H1 (cell line): Measurements from ENCODE around the gene C4orf46.

Source experiments
- ASH2L ChIP-seq: fragments of 200-600, 300-600 bp; sonication (generic); IDR thresholded peaks from one replicate; pipeline ENCODE4 v1.7.1; 2017; ENCODE audit warnings: low read length
- BRCA1 ChIP-seq: IDR thresholded peaks from 2 replicates; pipeline ENCODE4 v1.6.1; 2012; ENCODE audit warnings: low read depth, low read length, improper control_type of control experiment
- CHD2 ChIP-seq: IDR thresholded peaks from 2 replicates; pipeline ENCODE4 v1.6.1; 2012; ENCODE audit warnings: low read length, improper control_type of control experiment
- EZH2 ChIP-seq: fragments of 200-600 bp; sonication (generic); IDR thresholded peaks from 2 replicates; pipeline ENCODE4 v1.7.1; 2012; ENCODE audit warnings: low read depth, mild to moderate bottlenecking, moderate library complexity, low read length, inconsistent platforms; ENCODE audit not compliant: severe bottlenecking
- GABPA ChIP-seq: IDR thresholded peaks from 2 replicates; pipeline ENCODE4 v1.6.1; 2011; ENCODE audit warnings: mild to moderate bottlenecking, low read length, moderate library complexity, borderline replicate concordance; ENCODE audit not compliant: insufficient read depth
- GTF2F1 ChIP-seq: IDR thresholded peaks from 2 replicates; pipeline ENCODE4 v1.6.1; 2012; ENCODE audit warnings: low read depth, low read length, improper control_type of control experiment, borderline replicate concordance
- POLR2A ChIP-seq, 2 experiments: IDR thresholded peaks; 1 replicate in 1 of 2; 2 replicates in 1 of 2; pipeline ENCODE4 v1.6.1; 2011; ENCODE audit warnings: low read depth in 2 of 2, low read length in 2 of 2, mild to moderate bottlenecking in 2 of 2; ENCODE audit errors: control extremely low read depth in 1 of 2
- SUZ12 ChIP-seq: fragments of 200-600 bp; sonication (generic); IDR thresholded peaks from 2 replicates; pipeline ENCODE4 v1.6.1; 2012; ENCODE audit warnings: mild to moderate bottlenecking, inconsistent platforms, low read length, moderate library complexity, mixed read lengths
- TF ChIP-seq, protein P1 (sequence below), 3 experiments: IDR thresholded peaks; 1 replicate in 2 of 3; 2 replicates in 1 of 3; pipeline versions ENCODE4 v1.5.1 to v1.6.1; 2011; ENCODE audit warnings: low read length in 3 of 3, mild to moderate bottlenecking in 3 of 3, inconsistent platforms in 2 of 3, low read depth in 1 of 3, moderate library complexity in 1 of 3; ENCODE audit not compliant: insufficient read depth in 1 of 3; ENCODE audit errors: control extremely low read depth in 1 of 3

DNA sequence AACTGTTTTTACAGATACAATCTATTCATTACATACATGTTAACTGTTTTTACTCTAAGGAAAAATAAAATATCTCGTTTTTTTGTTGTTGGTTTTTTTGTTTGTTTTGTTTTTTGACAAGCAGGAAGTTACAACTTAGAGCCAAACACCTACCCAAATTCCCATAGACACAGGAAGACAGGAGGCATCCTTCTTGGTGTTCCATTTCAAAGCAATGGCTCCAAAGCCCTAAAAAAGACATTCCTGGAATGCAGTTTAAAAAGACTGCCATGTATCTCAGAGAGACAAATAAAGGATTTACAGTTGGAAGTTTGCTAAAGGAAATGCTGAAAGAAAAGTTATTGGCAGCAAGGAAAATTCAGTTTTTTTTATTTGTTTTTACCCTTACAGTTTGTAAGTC lies 17.1 kb upstream of the C4orf46 start:
- TF ChIP-seq CHD2 = no peak
- no peak for TF ChIP-seq ASH2L
- TF ChIP-seq, protein P1, sequence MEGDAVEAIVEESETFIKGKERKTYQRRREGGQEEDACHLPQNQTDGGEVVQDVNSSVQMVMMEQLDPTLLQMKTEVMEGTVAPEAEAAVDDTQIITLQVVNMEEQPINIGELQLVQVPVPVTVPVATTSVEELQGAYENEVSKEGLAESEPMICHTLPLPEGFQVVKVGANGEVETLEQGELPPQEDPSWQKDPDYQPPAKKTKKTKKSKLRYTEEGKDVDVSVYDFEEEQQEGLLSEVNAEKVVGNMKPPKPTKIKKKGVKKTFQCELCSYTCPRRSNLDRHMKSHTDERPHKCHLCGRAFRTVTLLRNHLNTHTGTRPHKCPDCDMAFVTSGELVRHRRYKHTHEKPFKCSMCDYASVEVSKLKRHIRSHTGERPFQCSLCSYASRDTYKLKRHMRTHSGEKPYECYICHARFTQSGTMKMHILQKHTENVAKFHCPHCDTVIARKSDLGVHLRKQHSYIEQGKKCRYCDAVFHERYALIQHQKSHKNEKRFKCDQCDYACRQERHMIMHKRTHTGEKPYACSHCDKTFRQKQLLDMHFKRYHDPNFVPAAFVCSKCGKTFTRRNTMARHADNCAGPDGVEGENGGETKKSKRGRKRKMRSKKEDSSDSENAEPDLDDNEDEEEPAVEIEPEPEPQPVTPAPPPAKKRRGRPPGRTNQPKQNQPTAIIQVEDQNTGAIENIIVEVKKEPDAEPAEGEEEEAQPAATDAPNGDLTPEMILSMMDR (IDR thresholded peaks at IDR 0.05; ENCODE audit: control extremely low read depth in 1 of 3, insufficient read depth in 1 of 3, low read depth in 1 of 3, low read length in 3 of 3) = no peak
- TF ChIP-seq GABPA = no peak
- no peak for TF ChIP-seq BRCA1
- no peak for TF ChIP-seq GTF2F1
- TF ChIP-seq SUZ12 = no peak
- no peak for TF ChIP-seq EZH2
- no peak for TF ChIP-seq POLR2A (IDR thresholded peaks at IDR 0.05; ENCODE audit: control extremely low read depth in 1 of 2, low read depth in 2 of 2, low read length in 2 of 2)
